ENCODE data around the gene SORCS3. TPM values are rescaled to one million over a fixed set of nuclear protein-coding genes. Genes with fewer than 3 reads are reported as not detected.

The SORCS3 gene
- total RNA-seq, 2 donors from 2014 or later: not detected

DNA sequence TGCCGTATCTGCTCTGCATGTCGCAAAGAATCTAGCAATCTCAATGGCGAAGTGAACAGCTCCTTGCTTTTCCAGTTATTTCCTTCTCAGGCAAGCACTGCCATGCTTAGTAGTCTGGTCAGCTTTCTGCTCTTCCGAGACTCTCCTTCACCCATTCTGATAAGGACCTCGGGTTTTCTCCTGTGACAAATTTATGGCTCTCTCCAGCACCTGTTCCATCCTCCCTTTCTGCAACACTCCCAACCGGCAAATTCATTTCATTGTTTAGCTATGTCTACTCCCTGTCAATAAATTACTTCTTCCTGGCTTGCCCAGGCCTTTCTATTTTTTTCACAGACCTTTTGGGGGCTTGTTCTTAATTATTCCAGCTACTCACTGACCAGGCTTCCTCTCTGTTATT is 252.6 kb downstream of the SORCS3 start:
- H3K27me3 Mint-ChIP-seq: peaks cover 2 to 7% of the 10 kb centered on the region in 2 donors
- no peak for ATAC-seq
- no peaks in the 10 kb centered on the region for H3K4me1 Mint-ChIP-seq (ENCODE audit: low read depth in 2 of 2)

DNA sequence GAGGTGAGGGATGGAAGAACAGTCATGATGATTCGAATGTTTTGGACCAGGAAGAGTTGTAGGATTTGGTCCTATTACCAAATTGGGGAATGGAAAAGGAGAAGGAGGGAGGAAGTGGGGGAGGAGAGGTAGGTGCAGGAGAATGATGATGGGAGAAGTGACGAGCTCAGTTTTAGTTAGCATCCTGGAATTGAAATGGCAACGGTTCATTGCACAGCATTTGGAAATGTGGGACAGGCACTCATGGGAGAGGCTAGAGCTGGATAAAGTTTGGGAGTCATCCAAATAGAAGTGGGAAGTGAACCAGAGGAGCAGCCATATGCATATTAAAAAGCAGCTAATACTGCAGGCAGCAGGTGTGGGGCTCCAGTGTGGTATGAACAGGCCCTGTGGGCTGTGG is 253.6 kb downstream of the SORCS3 start:
- H3K36me3 Mint-ChIP-seq: peaks cover 11% of the 10 kb centered on the region
- ATAC-seq: no peak
- peaks cover 6% of the 10 kb centered on the region for H3K9me3 Mint-ChIP-seq
- H3K4me1 Mint-ChIP-seq (ENCODE audit: low read depth in 2 of 2): no peaks in the 10 kb centered on the region
- H3K27me3 Mint-ChIP-seq: peaks cover 2 to 7% of the 10 kb centered on the region in 2 donors
- no peak overlapping the region for H3K4me3 Mint-ChIP-seq
- DNase-seq (ENCODE audit: low spot score): no peak
- no peak overlapping the region for H3K27ac Mint-ChIP-seq

More for the DNA sequence above, 252.6 kb downstream of the SORCS3 start:
- Mint-ChIP-seq H3K9me3 (peaks cover 10% of the 10 kb centered on the region), H3K4me3 (no peak overlapping the region), H3K36me3 (peaks cover 19% of the 10 kb centered on the region), H3K27ac (no peak overlapping the region)
- DNase-seq (ENCODE audit: low spot score): no peak

GRCh38 chr10:104895541-104895940 is 254.5 kb downstream of the SORCS3 start:
- ATAC-seq (no peak), DNase-seq (ENCODE audit: low spot score) (no peak)
- Mint-ChIP-seq H3K27me3 (peaks cover 2 to 7% of the 10 kb centered on the region in 2 donors), H3K4me3 (no peak overlapping the region), H3K36me3 (peaks cover 7% of the 10 kb centered on the region), H3K9me3 (peaks cover 7% of the 10 kb centered on the region), H3K27ac (no peak overlapping the region), H3K4me1 (ENCODE audit: low read depth in 2 of 2) (no peaks in the 10 kb centered on the region)

DNA sequence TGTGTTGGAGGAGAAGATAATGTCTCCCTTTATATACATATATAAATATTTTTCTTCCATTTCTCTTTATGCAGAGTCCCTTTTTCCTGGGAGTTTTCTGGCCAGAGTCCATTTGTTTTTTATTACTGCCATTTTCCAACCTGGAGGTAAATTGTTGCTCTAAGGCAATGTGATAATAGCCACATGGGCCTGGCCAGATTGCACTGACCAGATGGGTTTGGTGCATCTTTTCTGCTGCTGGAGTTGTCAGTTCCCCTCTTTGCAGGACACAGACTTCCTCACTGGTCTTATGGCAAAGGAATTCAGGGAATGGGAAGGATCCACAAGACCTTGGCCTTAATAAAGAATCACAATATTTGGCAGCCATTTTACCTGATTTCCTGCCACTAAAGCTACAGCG is 254.9 kb downstream of the SORCS3 start:
- Mint-ChIP-seq H3K4me1 (ENCODE audit: low read depth in 2 of 2) (no peaks in the 10 kb centered on the region), H3K9me3 (peaks cover 3% of the 10 kb centered on the region), H3K27me3 (peaks cover 2 to 7% of the 10 kb centered on the region in 2 donors), H3K27ac (no peak overlapping the region), H3K36me3 (peaks cover 5% of the 10 kb centered on the region), H3K4me3 (no peak overlapping the region)
- no peak for ATAC-seq
- DNase-seq (ENCODE audit: low spot score): no peak

DNA sequence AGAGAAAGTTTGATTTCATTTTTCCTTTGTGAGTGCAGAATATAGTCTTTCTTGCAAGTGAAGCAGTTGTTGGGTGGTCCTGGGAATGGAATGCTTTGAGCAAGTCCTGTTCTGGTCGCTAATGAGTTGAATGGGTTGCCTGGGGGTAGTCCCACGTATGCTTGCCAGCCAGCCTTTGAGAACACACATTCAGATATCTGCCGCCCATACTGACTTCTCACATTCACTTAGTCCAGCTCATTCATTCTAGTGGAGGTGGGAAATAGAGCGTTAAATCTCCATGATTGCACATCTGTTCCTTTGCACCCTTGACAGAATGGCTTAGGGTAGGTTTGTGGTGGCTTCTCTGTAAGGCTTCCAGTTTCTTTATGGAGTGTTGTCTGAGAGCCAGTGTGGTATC is 256.6 kb downstream of the SORCS3 start:
- no peaks in the 10 kb centered on the region for H3K4me1 Mint-ChIP-seq (ENCODE audit: low read depth in 2 of 2)
- DNase-seq (ENCODE audit: low spot score) (no peak), ATAC-seq (no peak)
- H3K4me3 Mint-ChIP-seq: no peak overlapping the region
- H3K36me3 Mint-ChIP-seq: peaks cover 4% of the 10 kb centered on the region
- peaks cover 3% of the 10 kb centered on the region for H3K9me3 Mint-ChIP-seq
- H3K27me3 Mint-ChIP-seq: peaks cover 2 to 7% of the 10 kb centered on the region in 2 donors
- H3K27ac Mint-ChIP-seq: no peak overlapping the region

DNA sequence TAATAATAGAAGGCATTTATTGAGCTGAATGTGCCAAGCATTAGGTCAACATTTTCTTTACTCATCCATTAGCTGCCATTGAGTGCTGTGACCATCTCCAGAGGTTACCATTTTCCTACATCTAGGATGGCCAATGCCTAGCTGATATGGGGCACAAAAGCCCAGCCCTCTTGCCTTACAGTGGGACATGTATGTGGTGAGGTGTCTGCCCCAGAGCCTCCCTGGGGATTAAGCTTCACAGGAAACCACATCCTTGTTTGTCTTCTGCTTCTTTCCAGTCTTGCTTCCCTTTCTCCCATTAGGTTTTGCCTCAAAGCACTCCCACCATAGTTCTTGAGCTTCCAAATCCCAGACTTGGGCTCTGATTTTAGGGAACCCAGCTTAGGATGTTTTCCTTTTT is 258.7 kb downstream of the SORCS3 start:
- Mint-ChIP-seq H3K27me3 (peaks cover 2 to 14% of the 10 kb centered on the region in 2 donors), H3K27ac (no peak overlapping the region), H3K4me3 (no peak overlapping the region), H3K4me1 (ENCODE audit: low read depth in 2 of 2) (no peaks in the 10 kb centered on the region), H3K9me3 (peaks cover 3% of the 10 kb centered on the region), H3K36me3 (no peaks in the 10 kb centered on the region)
- DNase-seq (ENCODE audit: low spot score): no peak
- no peak for ATAC-seq

GRCh38 chr10:104903433-104903832 is 262.3 kb downstream of the SORCS3 start:
- Mint-ChIP-seq H3K9me3 (peaks cover 3% of the 10 kb centered on the region), H3K36me3 (no peaks in the 10 kb centered on the region), H3K27ac (no peak overlapping the region), H3K4me3 (no peak overlapping the region), H3K4me1 (ENCODE audit: low read depth in 2 of 2) (no peaks in the 10 kb centered on the region), H3K27me3 (peaks cover 6 to 16% of the 10 kb centered on the region in 2 donors)
- ATAC-seq (no peak), DNase-seq (ENCODE audit: low spot score) (no peak)

- DNase-seq (ENCODE audit: low spot score): no peak
- no peak overlapping the region for H3K4me3 Mint-ChIP-seq
- H3K4me1 Mint-ChIP-seq (ENCODE audit: low read depth in 2 of 2): no peaks in the 10 kb centered on the region
- H3K9me3 Mint-ChIP-seq: peaks cover 3% of the 10 kb centered on the region
- no peaks in the 10 kb centered on the region for H3K36me3 Mint-ChIP-seq
- peaks cover 9 to 27% of the 10 kb centered on the region in 2 donors for H3K27me3 Mint-ChIP-seq
- no peak overlapping the region for H3K27ac Mint-ChIP-seq
- no peak for ATAC-seq
Observed at GRCh38 chr10:104904753-104905323, 263.7 kb downstream of the SORCS3 start.

DNA sequence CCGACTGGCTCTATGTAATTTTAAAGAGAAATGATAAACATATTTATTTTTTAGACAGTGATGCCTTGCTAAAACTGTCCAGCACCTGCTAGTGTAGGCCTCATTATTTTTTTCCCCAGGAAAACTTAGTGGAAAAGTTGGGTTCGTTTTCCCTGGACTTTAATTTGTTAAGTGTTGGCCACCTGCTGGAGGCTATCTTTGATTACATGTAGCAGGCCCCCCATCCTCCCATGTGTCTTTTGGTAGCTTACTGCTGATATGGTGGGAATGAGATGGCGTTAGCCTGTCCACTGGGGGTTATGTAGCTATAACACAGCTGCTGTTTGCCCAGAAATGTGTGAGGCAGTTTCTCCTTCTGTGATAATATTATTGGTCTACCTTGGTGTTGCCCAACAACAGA is 265.0 kb downstream of the SORCS3 start:
- Mint-ChIP-seq H3K36me3 (no peaks in the 10 kb centered on the region), H3K9me3 (no peaks in the 10 kb centered on the region), H3K27ac (no peak overlapping the region), H3K4me1 (ENCODE audit: low read depth in 2 of 2) (no peaks in the 10 kb centered on the region), H3K4me3 (no peak overlapping the region), H3K27me3 (peaks cover 9 to 27% of the 10 kb centered on the region in 2 donors)
- no peak for DNase-seq (ENCODE audit: low spot score)
- ATAC-seq: no peak

DNA sequence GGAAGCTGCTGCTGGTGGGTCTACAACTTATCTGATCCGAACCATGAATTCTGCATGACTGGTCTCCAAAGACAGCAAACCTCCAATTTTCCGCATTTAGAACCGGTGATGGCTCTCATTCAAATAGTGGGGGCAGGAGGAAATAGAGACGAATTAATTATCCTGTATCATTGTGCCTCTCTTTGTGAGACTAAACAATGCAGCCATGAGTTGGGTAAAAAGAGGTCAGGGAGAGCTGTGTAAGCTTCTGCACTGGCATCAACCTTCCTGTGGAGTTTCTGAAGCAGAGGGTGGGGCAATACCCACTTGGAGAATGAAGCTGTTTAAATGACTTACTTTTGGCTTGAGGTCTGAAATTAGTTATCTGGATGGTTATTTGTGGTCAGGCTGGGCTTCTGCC is 266.4 kb downstream of the SORCS3 start:
- H3K27ac Mint-ChIP-seq: no peak overlapping the region
- no peaks in the 10 kb centered on the region for H3K36me3 Mint-ChIP-seq
- H3K9me3 Mint-ChIP-seq: no peaks in the 10 kb centered on the region
- no peak for ATAC-seq
- no peak for DNase-seq (ENCODE audit: low spot score)
- no peaks in the 10 kb centered on the region for H3K4me1 Mint-ChIP-seq (ENCODE audit: low read depth in 2 of 2)
- no peak overlapping the region for H3K4me3 Mint-ChIP-seq
- H3K27me3 Mint-ChIP-seq: peaks cover 9 to 37% of the 10 kb centered on the region in 2 donors

GRCh38 chr10:104908581-104908980 is 267.5 kb downstream of the SORCS3 start:
- Mint-ChIP-seq H3K9me3 (no peaks in the 10 kb centered on the region), H3K4me3 (no peak overlapping the region), H3K4me1 (ENCODE audit: low read depth in 2 of 2) (no peaks in the 10 kb centered on the region), H3K27me3 (peaks cover 9 to 36% of the 10 kb centered on the region in 2 donors), H3K36me3 (no peaks in the 10 kb centered on the region), H3K27ac (no peak overlapping the region)
- ATAC-seq: no peak
- no peak for DNase-seq (ENCODE audit: low spot score)

GRCh38 chr10:104910712-104911111 is 269.6 kb downstream of the SORCS3 start:
- no peak for ATAC-seq
- peaks cover 3 to 30% of the 10 kb centered on the region in 2 donors for H3K27me3 Mint-ChIP-seq
- H3K4me1 Mint-ChIP-seq (ENCODE audit: low read depth in 2 of 2): no peaks in the 10 kb centered on the region
- no peak overlapping the region for H3K4me3 Mint-ChIP-seq
- no peak for DNase-seq (ENCODE audit: low spot score)
- H3K9me3 Mint-ChIP-seq: no peaks in the 10 kb centered on the region
- H3K27ac Mint-ChIP-seq: no peak overlapping the region
- no peaks in the 10 kb centered on the region for H3K36me3 Mint-ChIP-seq

- Mint-ChIP-seq H3K4me1 (ENCODE audit: low read depth in 2 of 2) (no peaks in the 10 kb centered on the region), H3K36me3 (no peaks in the 10 kb centered on the region), H3K4me3 (no peak overlapping the region), H3K9me3 (no peaks in the 10 kb centered on the region), H3K27ac (no peak overlapping the region), H3K27me3 (peaks cover 3 to 32% of the 10 kb centered on the region in 2 donors)
- DNase-seq (ENCODE audit: low spot score) (no peak), ATAC-seq (no peak)
Observed at GRCh38 chr10:104913390-104913789, 272.3 kb downstream of the SORCS3 start.

GRCh38 chr10:104920476-104920875 is 279.4 kb downstream of the SORCS3 start:
- peaks cover 2 to 5% of the 10 kb centered on the region in 2 donors for H3K27me3 Mint-ChIP-seq
- DNase-seq (ENCODE audit: low spot score) (no peak), ATAC-seq (no peak)
- no peak overlapping the region for H3K4me3 Mint-ChIP-seq
- H3K4me1 Mint-ChIP-seq (ENCODE audit: low read depth in 2 of 2): no peaks in the 10 kb centered on the region
- no peak overlapping the region for H3K27ac Mint-ChIP-seq
- H3K36me3 Mint-ChIP-seq: no peaks in the 10 kb centered on the region
- H3K9me3 Mint-ChIP-seq: no peaks in the 10 kb centered on the region

DNA sequence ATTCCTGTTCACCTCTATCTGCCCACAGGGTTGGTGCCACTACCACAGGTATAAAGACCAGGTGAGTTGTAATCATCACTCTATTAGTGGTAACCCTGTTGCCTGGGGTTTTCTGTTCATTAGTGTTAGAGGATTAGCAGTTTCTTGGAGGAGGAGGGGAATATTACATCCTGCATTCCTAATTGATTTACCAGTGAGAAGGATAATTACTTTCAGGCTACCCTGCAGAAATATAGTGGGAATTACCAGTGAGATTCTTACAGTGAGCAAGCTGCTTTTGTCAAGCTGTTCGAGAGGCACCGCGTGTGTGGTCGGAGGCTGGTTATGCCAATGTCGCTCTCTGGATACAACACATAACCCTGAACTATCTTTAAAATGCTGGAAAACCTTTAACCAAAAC is 280.7 kb downstream of the SORCS3 start:
- ATAC-seq: no peak
- Mint-ChIP-seq H3K27ac (no peak overlapping the region), H3K9me3 (no peaks in the 10 kb centered on the region), H3K27me3 (peaks cover 2 to 5% of the 10 kb centered on the region in 2 donors), H3K4me3 (no peak overlapping the region), H3K36me3 (no peaks in the 10 kb centered on the region), H3K4me1 (ENCODE audit: low read depth in 2 of 2) (no peaks in the 10 kb centered on the region)
- no peak for DNase-seq (ENCODE audit: low spot score)
